Activated CD4-positive, alpha-beta T cell treated with anti-CD3 and anti-CD28 coated beads, Interleukin-2, amount 10 ng/mL, durations not matched to agents 7 days and 5 days (primary cell): ENCODE measurements around the gene OVAAL. TPM values are rescaled to one million over a fixed set of nuclear protein-coding genes. Genes with fewer than 3 reads are reported as not detected.
"Not testable (repeated sequence)": the region's sequence is repeated elsewhere in the genome, so short reads cannot be mapped to it uniquely, and the experiment has no call there.

Experiments
- CTCF ChIA-PET: fragments of 350-600 bp; sonication (Branson Sonifier 250); formaldehyde crosslinking; loops from one replicate; lab custom pipeline; 2021; ENCODE audit warnings: antibody characterized with exemption; lab: Charles Lee
- POLR2A ChIA-PET: fragments of 350-600 bp; sonication (Branson Sonifier 250); formaldehyde crosslinking; loops from one replicate; lab custom pipeline; 2021; ENCODE audit warnings: antibody characterized with exemption; lab: Charles Lee
- DNase-seq: peaks from one replicate; pipeline ENCODE4 v3.0.0-alpha.2; 2020
- H3K27ac Mint-ChIP-seq: one replicate; pipeline ENCODE4 v1.8.0; 2021; ENCODE audit warnings: mild to moderate bottlenecking, moderate library complexity, mixed read lengths
- H3K27me3 Mint-ChIP-seq: one replicate; pipeline ENCODE4 v1.8.0; 2021; ENCODE audit warnings: mixed read lengths
- H3K36me3 Mint-ChIP-seq: one replicate; pipeline ENCODE4 v1.8.0; 2021; ENCODE audit warnings: low read depth, mixed read lengths
- H3K4me1 Mint-ChIP-seq: one replicate; pipeline ENCODE4 v1.8.0; 2021; ENCODE audit warnings: mixed read lengths
- H3K4me3 Mint-ChIP-seq: one replicate; pipeline ENCODE4 v1.8.0; 2021; ENCODE audit warnings: mild to moderate bottlenecking, moderate library complexity, mixed read lengths
- H3K9me3 Mint-ChIP-seq: one replicate; pipeline ENCODE4 v1.8.0; 2021; ENCODE audit warnings: mixed read lengths
- total RNA-seq, 2 experiments: library from RNA; stranded (reverse); gene quantifications; one replicate each; pipeline ENCODE4 v1.2.3, GENCODE V29; 2021

The OVAAL gene
- total RNA-seq, 2 experiments from 2014 or later = not detected

DNA sequence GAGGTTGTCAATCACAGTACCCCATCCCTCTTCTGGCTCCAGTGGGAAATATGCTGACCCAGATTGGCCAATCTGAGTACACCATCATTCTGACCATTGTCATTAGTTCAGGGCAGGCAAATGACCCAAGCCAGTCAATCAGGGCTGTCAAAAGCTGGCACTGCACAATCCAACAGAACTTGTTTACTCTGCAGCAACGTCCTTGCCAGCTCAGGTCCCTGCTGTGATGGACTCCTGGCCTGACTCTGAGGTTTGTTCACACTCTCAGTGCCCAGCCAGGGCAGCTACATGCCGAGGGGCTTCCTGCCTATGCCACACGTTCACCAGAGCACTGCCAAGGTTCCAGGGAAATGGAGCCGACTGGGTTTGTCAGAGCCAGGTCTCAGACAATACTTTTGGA, 14.7 kb upstream of the OVAAL start:
- Mint-ChIP-seq H3K36me3 (no peaks in the 10 kb centered on the region), H3K9me3 (no peaks in the 10 kb centered on the region), H3K4me1 (no peaks in the 10 kb centered on the region), H3K27ac (no peak overlapping the region), H3K4me3 (no peak overlapping the region), H3K27me3 (peaks cover 5% of the 10 kb centered on the region)
- no peak for DNase-seq
- ChIA-PET CTCF (no interaction called here), POLR2A (no interaction called here)

GRCh38 chr1:180545991-180546390, 12.8 kb upstream of the OVAAL start:
- DNase-seq = no peak
- H3K27me3 Mint-ChIP-seq = peaks cover 5% of the 10 kb centered on the region
- H3K4me1 Mint-ChIP-seq = no peaks in the 10 kb centered on the region
- H3K9me3 Mint-ChIP-seq = no peaks in the 10 kb centered on the region
- H3K36me3 Mint-ChIP-seq = no peaks in the 10 kb centered on the region
- H3K4me3 Mint-ChIP-seq = no peak overlapping the region
- ChIA-PET POLR2A (no interaction called here), CTCF (interaction anchor here (0.8 kb wide), 1 partner anchor 11 kb away, joined by 3 read pairs; no protein-coding TSS in a partner anchor)
- no peak overlapping the region for H3K27ac Mint-ChIP-seq

GRCh38 chr1:180548686-180549317, 10.0 kb upstream of the OVAAL start:
- DNase-seq = no peak
- Mint-ChIP-seq H3K27me3 (peaks cover 2% of the 10 kb centered on the region), H3K27ac (no peak overlapping the region), H3K4me3 (no peak overlapping the region), H3K36me3 (no peaks in the 10 kb centered on the region), H3K4me1 (no peaks in the 10 kb centered on the region), H3K9me3 (no peaks in the 10 kb centered on the region)
- POLR2A ChIA-PET = interaction anchor here (0.7 kb wide), 1 partner anchor 316 kb away, joined by 6 read pairs; no protein-coding TSS in a partner anchor
- CTCF ChIA-PET = interaction anchor here (1.4 kb wide), 1 partner anchor 12 kb away, joined by 7 read pairs; no protein-coding TSS in a partner anchor

- not testable (repeated sequence) for H3K27ac Mint-ChIP-seq, H3K27me3 Mint-ChIP-seq, H3K4me3 Mint-ChIP-seq, H3K36me3 Mint-ChIP-seq, H3K9me3 Mint-ChIP-seq, H3K4me1 Mint-ChIP-seq, DNase-seq
- ChIA-PET POLR2A (interaction anchor here (0.7 kb wide), 1 partner anchor 315 kb away, joined by 6 read pairs; no protein-coding TSS in a partner anchor), CTCF (interaction anchor here (0.6 kb wide), 1 partner anchor 22 kb away, joined by 3 read pairs; no protein-coding TSS in a partner anchor)
These were observed 9.0 kb upstream of the OVAAL start for GRCh38 chr1:180549770-180550169.

GRCh38 chr1:180550241-180550640, 8.5 kb upstream of the OVAAL start:
- H3K4me1 Mint-ChIP-seq = no peaks in the 10 kb centered on the region
- no peak overlapping the region for H3K27ac Mint-ChIP-seq
- ChIA-PET CTCF (interaction anchor here (0.6 kb wide), 1 partner anchor 21 kb away, joined by 3 read pairs; no protein-coding TSS in a partner anchor), POLR2A (no interaction called here)
- no peaks in the 10 kb centered on the region for H3K36me3 Mint-ChIP-seq
- DNase-seq = no peak
- H3K9me3 Mint-ChIP-seq = no peaks in the 10 kb centered on the region
- H3K4me3 Mint-ChIP-seq = no peak overlapping the region
- peaks cover 2% of the 10 kb centered on the region for H3K27me3 Mint-ChIP-seq

DNA sequence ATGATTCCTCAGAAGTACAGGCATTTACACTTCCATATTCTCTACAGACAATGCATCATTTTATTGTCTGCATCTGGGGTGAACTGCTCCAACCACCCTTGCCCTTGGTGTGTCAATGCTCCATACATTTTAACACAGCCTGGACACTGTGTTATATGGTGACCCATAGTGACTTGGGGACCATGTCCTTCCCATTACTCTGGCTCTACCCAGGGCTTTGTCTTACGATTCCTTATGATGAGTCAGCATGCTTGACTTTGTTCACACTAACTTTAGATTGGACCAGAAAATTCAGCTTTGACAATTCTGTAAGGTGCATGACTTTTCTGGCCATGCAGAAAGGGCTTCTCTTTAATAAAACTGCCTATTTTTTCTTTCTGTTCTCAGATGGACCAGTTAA, 6.8 kb upstream of the OVAAL start:
- Mint-ChIP-seq H3K27me3 (peaks cover 2% of the 10 kb centered on the region), H3K4me1 (no peaks in the 10 kb centered on the region), H3K4me3 (no peak overlapping the region), H3K9me3 (no peaks in the 10 kb centered on the region), H3K36me3 (no peaks in the 10 kb centered on the region), H3K27ac (no peak overlapping the region)
- POLR2A ChIA-PET = no interaction called here
- CTCF ChIA-PET = no interaction called here
- DNase-seq = no peak

DNA sequence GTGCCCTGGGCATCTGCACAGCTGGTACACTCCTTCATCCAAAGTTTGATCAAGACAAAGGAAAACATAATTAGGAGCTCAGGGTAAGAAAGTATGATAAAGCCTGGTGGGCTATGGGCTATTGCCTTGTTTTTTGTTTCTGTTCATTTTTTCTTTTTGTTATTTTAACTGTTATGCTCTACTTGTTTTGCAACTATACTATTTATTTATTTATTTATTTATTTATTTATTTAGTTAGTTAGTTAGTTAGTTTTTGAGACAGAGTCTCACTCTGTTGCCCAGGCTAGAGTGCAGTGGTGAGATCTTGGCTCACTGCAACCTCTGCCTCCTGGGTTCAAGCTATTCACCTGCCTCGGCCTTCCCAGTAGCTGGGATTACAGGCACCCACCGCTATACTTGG, 5.7 kb upstream of the OVAAL start:
- H3K36me3 Mint-ChIP-seq, H3K27me3 Mint-ChIP-seq, H3K4me3 Mint-ChIP-seq, POLR2A ChIA-PET, H3K27ac Mint-ChIP-seq, CTCF ChIA-PET, H3K9me3 Mint-ChIP-seq, H3K4me1 Mint-ChIP-seq, DNase-seq: not testable (repeated sequence)

- DNase-seq = no peak
These were observed 3.4 kb upstream of the OVAAL start for GRCh38 chr1:180555411-180555810.

GRCh38 chr1:180560200-180560867, 1.6 kb downstream of the OVAAL start:
- Mint-ChIP-seq H3K27ac (no peak overlapping the region), H3K27me3 (peaks cover 13% of the 10 kb centered on the region), H3K4me1 (no peaks in the 10 kb centered on the region), H3K4me3 (no peak overlapping the region), H3K36me3 (no peaks in the 10 kb centered on the region), H3K9me3 (no peaks in the 10 kb centered on the region)
- ChIA-PET POLR2A (no interaction called here), CTCF (no interaction called here)
- DNase-seq = no peak

More at GRCh38 chr1:180555411-180555810, 3.4 kb upstream of the OVAAL start:
- ChIA-PET CTCF (interaction anchor here (0.6 kb wide), 1 partner anchor 1111 kb away, joined by 4 read pairs; no protein-coding TSS in a partner anchor), POLR2A (no interaction called here)
- H3K27me3 Mint-ChIP-seq = peaks cover 6% of the 10 kb centered on the region
- H3K4me3 Mint-ChIP-seq = no peak overlapping the region
- H3K4me1 Mint-ChIP-seq = no peaks in the 10 kb centered on the region
- H3K9me3 Mint-ChIP-seq = no peaks in the 10 kb centered on the region
- no peak overlapping the region for H3K27ac Mint-ChIP-seq
- no peaks in the 10 kb centered on the region for H3K36me3 Mint-ChIP-seq

GRCh38 chr1:180560868-180561600, 2.3 kb downstream of the OVAAL start:
- CTCF ChIA-PET = no interaction called here
- POLR2A ChIA-PET = no interaction called here
- H3K27ac Mint-ChIP-seq = no peak overlapping the region

DNA sequence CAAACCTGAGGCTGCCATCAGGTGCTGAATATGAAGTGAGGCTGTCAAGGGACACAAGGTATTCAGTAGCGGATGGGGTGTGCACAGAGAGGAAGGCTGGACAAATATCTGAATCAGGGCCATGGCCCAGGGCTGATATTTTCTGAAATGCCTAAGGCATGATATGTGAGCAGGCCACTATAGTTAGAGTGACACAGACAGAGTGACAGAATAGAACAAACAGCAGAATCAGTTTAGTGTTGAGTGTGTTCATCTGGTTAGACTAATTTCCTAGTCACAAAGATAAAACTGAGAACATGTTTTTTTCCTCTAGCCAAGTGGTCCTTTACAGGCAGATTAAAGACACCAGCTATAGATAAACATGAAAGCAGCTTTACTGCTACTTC, 3.9 kb downstream of the OVAAL start:
- ChIA-PET CTCF (no interaction called here), POLR2A (no interaction called here)
- Mint-ChIP-seq H3K36me3 (no peaks in the 10 kb centered on the region), H3K27me3 (peaks cover 15% of the 10 kb centered on the region), H3K4me1 (no peaks in the 10 kb centered on the region), H3K9me3 (no peaks in the 10 kb centered on the region), H3K27ac (no peak overlapping the region), H3K4me3 (no peak overlapping the region)
- DNase-seq = no peak

More at GRCh38 chr1:180560868-180561600, 2.3 kb downstream of the OVAAL start:
- no peaks in the 10 kb centered on the region for H3K4me1 Mint-ChIP-seq
- no peaks in the 10 kb centered on the region for H3K9me3 Mint-ChIP-seq
- H3K36me3 Mint-ChIP-seq = no peaks in the 10 kb centered on the region
- H3K4me3 Mint-ChIP-seq = no peak overlapping the region
- DNase-seq = no peak
- H3K27me3 Mint-ChIP-seq = peaks cover 13% of the 10 kb centered on the region

DNA sequence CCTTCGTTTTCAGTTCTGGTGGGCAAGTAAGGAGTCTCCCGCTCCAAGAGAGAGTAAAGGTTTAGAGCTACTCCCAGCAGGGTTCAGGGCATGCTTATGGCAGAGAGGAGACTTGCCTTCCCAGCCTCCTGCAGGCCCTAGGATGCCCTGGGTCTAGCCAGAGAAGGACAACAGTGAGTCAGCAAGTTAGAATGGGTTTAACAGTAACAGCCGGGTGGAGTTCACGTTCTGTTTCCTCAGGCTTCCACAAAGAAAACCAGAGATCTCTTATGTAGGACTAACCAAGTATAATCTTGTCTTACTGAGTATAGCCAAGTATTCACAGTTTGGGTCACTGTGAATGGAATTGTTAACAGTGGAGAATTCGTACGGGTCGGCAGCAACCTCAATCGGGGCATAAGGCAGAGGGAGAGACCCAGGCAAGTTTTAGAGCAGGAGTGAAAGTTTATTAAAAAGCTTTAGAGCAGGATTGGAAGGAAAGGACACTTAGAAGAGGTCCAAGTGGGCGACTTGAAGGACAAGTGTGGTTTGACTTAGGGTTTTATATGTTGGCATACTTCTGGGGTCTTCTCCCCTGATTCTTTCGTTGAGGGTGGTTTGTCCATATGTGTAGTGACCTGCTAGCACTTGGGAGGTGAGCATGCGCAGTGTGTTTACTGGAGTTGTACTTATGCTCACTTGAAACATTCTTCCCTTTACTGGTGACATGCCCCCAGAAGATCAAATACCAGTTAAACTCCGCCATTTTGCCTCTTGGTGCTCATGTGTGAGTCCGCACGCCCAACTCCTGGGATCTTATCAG, 4.5 kb downstream of the OVAAL start:
- ChIA-PET POLR2A (no interaction called here), CTCF (interaction anchor here (1.0 kb wide), 1 partner anchor 19 kb away, joined by 3 read pairs; no protein-coding TSS in a partner anchor)
- no peaks in the 10 kb centered on the region for H3K4me1 Mint-ChIP-seq
- no peak overlapping the region for H3K4me3 Mint-ChIP-seq
- H3K27ac Mint-ChIP-seq = no peak overlapping the region
- H3K9me3 Mint-ChIP-seq = no peaks in the 10 kb centered on the region
- H3K27me3 Mint-ChIP-seq = peaks cover 16% of the 10 kb centered on the region
- no peaks in the 10 kb centered on the region for H3K36me3 Mint-ChIP-seq
- no peak for DNase-seq
